ENCODE measurements around the gene SHH.

The SHH gene

GRCh38 chr7:155811895-155812761 is at the start of gene SHH:
SHH (minus strand) TSS chr7:155812463; CDS start chr7:155812122, 341 bp downstream.
- DNase-seq = no peak

DNA sequence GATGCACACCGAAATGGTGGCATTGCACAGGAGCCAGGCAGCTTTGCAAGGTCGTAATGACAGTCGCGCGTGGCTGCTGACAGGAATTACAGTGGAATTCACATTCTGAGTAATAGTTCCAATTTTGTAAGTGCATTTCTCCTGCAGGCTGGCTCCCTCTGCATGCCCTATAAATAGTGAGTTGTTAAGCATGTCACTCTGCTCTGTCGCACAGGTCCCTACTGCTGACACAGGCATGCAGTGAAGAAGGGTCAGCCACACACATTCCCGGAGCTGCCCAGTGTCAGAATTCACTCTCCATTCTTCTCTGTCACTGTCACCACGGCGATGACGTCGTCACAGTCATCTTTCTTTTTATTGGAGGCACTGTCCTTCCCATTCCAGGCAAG is 49.2 kb upstream of the SHH start:
- DNase-seq = no peak

GRCh38 chr7:155860840-155861479 is 48.7 kb upstream of the SHH start:
- DNase-seq = no peak

GRCh38 chr7:155860461-155860839 is 48.2 kb upstream of the SHH start:
- no peak for DNase-seq

- DNase-seq = no peak
Measured at GRCh38 chr7:155858521-155859061, 46.3 kb upstream of the SHH start.

DNA sequence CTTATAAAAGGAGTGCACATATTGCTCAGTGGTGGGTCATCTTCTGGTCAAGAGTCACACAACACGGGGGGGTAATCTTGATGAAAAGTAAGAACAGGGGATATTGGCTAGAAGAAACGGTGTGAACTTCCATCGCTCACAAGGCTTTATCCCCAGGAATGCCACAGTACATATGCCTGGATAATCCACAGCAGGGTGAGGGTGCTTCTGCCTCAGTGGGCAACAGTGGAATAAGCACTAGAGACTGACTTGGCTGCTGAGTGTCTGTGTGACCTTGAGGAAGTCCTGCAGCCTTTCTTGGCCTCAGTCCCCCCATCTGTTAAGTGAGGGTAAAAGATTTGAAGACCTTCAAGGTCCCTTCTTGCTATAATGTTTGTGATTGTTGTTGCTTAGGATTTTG is 44.9 kb upstream of the SHH start:
- DNase-seq = no peak

GRCh38 chr7:155856656-155857055 is 44.4 kb upstream of the SHH start:
- DNase-seq = no peak

DNA sequence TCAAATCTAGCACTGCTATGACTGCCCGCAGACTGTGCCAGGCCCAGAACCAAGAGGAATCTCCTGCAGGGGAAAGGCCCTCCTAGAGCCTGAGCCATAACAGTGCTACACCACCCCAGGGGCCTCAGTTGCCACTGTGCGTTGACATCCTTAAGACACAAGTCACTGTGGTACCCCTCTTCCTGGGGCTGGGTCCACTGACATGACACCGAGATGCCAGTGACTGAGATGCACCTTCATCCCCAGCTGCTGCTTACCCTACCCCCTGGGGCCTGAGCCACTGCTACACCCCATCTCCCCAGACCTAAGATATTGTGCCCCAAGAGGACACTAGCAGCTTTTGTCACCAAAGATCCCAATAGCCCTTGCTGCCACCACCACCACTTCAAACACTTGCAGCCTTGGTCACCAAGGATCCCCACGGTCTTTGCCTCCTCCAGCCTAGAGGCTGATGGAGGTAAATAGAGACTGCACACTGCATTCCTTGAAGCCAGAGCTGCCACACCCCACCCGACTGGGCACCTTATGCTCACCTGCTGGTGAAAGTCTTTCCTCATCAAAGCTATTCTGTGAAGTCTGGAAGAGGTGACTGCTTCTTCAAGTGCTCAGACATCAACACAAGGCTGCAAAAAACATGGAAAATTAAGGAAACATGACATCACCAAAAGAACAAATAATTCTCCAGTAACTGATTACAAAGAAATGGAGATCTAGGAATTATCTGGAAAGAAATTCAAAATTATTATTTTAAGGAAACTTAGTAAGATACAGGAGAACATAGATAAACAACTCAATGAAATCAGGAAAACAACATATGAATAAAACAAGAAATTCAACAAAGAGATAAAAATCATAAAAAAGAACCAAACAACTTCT is 40.4 kb upstream of the SHH start:
- no peak for DNase-seq

GRCh38 chr7:155851892-155852291 is 39.6 kb upstream of the SHH start:
- no peak for DNase-seq

DNA sequence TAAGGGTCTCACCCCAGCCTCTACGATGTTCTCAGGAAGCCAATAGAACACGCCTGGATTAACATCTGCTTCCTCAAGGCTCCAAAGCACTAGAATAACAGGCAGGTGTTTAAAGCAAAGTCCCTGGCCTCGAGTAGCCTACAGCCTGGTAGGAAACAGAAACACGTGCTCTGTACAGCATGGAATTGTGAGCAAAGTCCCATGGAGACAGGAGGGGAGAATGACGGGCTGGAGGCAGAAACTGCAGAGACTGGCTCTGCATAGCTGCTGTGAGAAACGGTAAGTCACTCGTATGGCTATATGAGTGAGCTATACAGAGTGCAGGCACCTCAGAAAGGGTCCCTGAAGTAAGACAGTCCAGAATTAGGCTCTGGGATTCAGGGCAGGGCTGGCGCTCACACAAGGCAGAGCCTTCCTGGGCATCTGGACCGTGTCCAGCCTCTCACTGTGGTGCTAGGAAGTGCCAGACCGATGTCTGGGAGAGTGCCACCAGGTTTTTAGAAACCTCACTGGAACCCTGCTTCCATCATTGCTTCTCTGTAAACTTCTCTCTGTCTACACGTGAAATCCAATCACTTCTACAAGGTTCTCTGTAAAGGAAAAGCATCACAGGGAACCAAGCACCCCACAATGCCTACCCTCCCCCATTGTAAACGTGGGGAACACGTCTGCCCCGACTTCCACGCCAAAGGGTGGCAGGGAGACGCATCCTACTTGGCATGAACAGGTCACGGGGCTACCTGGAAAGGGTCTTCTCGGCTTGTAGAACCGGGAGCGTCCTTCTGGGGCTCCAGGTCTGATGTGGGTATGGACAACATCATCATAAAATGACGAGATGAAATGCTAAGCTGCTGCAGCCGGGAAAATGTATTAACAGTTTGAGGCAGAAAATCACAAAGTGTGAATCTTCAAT is 38.8 kb upstream of the SHH start:
- DNase-seq = no peak

- DNase-seq = no peak
Measured at GRCh38 chr7:155850001-155850436, 37.8 kb upstream of the SHH start.

DNA sequence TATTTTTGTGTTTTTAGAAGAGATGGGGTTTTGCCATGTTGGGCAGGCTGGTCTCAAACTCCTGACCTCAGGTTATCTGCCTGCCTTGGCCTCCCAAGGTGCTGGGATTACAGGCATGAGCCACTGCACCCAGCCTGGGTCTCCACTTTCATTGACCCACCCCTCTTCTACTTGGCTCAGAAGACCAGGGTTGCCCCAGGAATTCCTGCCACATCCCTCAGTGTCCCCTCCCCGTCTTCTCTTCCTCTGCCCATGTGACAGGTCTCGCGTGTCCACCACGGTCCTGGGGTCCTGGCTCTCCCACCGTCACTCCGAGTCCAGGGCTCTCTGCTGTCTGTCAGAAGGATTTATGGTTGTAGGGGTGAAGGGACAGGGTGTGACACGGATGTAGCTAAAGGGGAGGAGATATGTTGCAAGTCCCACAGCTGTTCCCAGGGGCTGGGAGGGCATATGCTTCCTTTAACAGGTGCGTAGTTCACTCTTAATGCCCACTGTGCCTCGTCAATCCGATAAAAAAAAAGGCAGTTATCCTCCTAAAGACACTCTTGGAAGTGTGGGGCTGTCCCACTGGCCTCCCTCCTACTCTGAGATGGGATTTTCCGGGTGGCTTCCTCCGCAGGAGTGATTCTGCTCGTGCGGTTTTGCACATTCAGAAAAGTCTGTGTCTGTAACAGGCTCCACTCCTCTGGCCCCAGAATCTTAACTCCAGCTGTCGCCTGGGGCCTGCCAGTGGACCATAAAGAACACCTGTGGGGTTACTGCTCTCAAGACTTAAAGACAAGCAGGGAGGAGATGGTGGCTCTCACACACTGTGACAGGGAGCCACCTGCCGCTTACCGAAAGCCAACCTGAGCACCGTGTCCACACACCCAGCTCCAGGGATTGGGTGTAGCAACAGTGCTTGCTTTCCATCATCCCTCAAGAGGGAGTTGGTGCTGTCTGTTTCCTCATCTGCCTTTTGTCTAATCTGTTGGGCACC is 36.7 kb upstream of the SHH start:
- DNase-seq = no peak

DNA sequence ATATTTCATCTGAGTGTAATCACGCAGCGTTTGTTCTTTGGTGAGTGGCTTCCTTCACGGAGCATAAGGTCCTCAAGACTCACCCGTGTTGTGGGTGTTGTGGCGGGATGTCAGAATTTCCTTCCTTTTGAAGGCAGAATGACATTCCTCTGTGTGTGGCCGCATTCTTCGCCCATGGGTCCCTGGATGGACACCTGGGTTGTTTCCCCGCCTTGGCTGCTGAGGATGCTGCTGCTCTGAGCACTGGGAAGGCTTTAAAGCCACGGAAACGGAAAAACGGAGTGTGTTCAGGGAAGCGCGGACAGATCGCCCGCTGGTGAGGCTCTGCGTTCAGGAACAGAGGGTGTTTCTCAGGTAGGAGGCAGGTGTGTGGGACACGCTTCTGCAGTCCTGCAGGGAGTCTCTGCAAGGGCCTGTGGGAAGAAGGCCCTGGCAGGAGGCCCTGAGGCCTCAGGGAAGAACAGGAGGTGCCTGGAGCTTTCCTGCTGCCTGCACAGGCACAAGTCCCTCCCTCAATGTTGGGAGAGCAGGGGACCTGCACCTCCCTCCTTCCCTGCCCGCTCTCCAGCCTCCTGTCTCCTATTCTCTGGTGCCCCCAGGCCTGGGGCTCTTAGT is 35.7 kb upstream of the SHH start:
- DNase-seq = no peak

DNA sequence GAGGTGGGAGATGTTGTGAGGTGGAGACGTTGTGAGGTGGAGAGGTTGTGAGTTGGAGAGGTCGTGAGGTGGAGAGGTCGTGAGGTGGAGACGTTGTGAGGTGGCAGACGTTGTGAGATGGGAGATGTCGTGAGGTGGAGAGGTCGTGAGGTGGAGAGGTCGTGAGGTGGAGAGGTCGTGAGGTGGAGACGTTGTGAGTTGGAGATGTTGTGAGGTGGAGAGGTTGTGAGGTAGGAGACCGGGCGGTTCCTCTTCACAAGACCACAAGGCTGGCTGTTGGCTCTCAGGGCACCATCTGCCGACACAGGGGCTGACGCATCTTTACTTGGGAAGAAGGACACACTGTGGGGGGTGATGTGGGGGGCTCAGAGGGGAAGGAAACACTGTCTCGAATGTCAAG is 34.7 kb upstream of the SHH start:
- DNase-seq = no peak

- no peak for DNase-seq
Measured at GRCh38 chr7:155846156-155846555, 33.9 kb upstream of the SHH start.

- DNase-seq = no peak
Measured at GRCh38 chr7:155845226-155845625, 33.0 kb upstream of the SHH start.

- no peak for DNase-seq
Measured at GRCh38 chr7:155844526-155844925, 32.3 kb upstream of the SHH start.

DNA sequence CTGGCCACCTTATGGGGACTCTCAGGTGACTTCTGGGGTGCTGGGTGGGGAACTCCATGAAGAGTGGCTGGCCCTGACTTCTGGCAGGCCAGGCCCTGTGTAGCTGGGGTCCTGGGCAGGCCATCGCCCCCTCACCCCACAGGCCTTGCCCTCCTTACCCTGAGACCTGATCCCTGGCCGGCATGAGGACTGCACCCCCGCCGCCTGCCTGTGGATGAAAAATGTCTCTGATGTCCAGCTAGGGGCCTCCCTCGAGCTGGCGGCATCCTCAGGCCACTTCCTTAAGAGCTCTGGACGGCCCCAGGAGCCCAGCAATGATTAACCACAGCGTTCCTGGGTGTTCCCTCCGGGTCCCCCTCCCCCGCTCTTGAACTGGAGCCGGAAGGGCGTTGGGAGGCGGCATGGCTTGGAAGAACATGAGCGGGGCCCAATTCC is 31.8 kb upstream of the SHH start:
- DNase-seq = no peak

GRCh38 chr7:155843426-155844018 is 31.3 kb upstream of the SHH start:
- no peak for DNase-seq

Data from CD4-positive, alpha-beta T cell treated with Interleukin-17A for 1 hour (primary cell).